Measurements from ENCODE around the gene TASL.

TASL gene, protein sequence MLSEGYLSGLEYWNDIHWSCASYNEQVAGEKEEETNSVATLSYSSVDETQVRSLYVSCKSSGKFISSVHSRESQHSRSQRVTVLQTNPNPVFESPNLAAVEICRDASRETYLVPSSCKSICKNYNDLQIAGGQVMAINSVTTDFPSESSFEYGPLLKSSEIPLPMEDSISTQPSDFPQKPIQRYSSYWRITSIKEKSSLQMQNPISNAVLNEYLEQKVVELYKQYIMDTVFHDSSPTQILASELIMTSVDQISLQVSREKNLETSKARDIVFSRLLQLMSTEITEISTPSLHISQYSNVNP

GRCh38 chrX:30577362-30577991 lies at the start of gene TASL:
TASL (minus strand) TSS chrX:30577766; CDS start chrX:30560355, 17,411 bp downstream.
- DNase-seq (ENCODE audit: low read depth): peak; percentile 92
- peak within 1 kb of the TSS; percentile 91 for H3K4me3 ChIP-seq (ENCODE audit: low read depth, low read length)
- TF ChIP-seq POLR2A (IDR thresholded peaks at IDR 0.05; ENCODE audit: extremely low read depth, insufficient read length): peak; percentile 37
- TF ChIP-seq, protein P1, sequence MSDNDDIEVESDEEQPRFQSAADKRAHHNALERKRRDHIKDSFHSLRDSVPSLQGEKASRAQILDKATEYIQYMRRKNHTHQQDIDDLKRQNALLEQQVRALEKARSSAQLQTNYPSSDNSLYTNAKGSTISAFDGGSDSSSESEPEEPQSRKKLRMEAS (IDR thresholded peaks at IDR 0.05; ENCODE audit: low read depth, low read length): no peak

- H3K4me3 ChIP-seq (ENCODE audit: low read depth, low read length): no peak overlapping the region
- DNase-seq (ENCODE audit: low read depth): no peak
- TF ChIP-seq POLR2A (IDR thresholded peaks at IDR 0.05; ENCODE audit: extremely low read depth, insufficient read length): no peak
- TF ChIP-seq, protein P1 (IDR thresholded peaks at IDR 0.05; ENCODE audit: low read depth, low read length): no peak
- TF ChIP-seq CTCF (IDR thresholded peaks at IDR 0.05; ENCODE audit: low read depth, low read length): no peak
- no peak for TF ChIP-seq MYC (IDR thresholded peaks at IDR 0.05; ENCODE audit: low read depth, low read length)
These were observed 48.8 kb upstream of the TASL start for GRCh38 chrX:30626402-30626801.

DNA sequence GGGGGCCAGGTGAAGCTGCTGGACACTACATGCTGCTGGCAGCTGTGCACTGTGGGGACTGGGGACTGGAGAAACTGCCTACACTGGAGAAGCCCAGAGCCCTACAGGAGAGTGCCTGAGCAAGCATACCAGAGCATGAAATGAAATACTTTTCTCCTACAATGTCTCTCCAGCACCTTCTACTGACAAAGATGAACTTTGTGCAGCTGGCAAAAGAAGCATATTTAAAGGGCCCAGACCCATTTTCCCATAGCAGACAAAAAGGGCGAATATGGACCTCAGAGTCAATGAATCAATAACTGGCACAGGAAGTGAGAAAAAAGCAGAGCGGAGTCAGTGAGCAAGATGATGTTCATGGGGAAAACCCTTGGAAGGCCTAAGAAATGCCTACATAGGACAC lies 44.8 kb upstream of the TASL start:
- TF ChIP-seq CTCF (IDR thresholded peaks at IDR 0.05; ENCODE audit: low read depth, low read length): no peak
- no peak for DNase-seq (ENCODE audit: low read depth)
- no peak overlapping the region for H3K4me3 ChIP-seq (ENCODE audit: low read depth, low read length)

DNA sequence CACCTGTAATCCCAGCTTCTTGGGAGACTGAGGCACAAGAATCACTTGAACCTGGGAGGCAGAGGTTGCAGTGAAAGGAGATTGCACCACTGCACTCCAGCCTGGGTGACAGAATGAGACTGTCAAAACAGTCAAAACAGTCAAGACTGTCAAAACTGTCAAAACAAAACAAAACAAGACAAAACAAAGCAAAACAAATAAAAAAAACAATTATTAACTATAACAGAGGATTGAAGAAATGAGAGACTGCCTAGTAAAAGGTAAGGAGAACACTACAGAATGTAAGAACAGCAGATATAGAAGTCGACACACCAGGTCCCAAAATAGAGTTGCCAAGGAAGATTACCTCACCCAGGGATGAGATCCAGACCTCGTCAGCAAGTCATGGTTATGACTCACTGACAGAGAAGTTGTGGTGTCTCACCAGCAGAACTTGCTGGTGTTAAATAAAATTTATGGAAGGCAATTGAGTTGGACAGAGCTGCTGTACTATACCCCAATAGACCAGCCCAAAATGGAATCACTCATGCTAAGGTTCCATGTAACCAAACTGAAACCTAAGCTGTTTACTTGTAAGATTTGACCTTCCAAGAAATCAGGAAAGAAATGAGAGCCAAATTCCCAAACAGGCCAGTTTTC lies 43.5 kb upstream of the TASL start:
- H3K4me3 ChIP-seq (ENCODE audit: low read depth, low read length): no peak overlapping the region
- no peak for TF ChIP-seq POLR2A (IDR thresholded peaks at IDR 0.05; ENCODE audit: extremely low read depth, insufficient read length)
- TF ChIP-seq CTCF (IDR thresholded peaks at IDR 0.05; ENCODE audit: low read depth, low read length): no peak
- TF ChIP-seq, protein P1 (IDR thresholded peaks at IDR 0.05; ENCODE audit: low read depth, low read length): no peak
- no peak for TF ChIP-seq MYC (IDR thresholded peaks at IDR 0.05; ENCODE audit: low read depth, low read length)
- DNase-seq (ENCODE audit: low read depth): peak; percentile 76

DNA sequence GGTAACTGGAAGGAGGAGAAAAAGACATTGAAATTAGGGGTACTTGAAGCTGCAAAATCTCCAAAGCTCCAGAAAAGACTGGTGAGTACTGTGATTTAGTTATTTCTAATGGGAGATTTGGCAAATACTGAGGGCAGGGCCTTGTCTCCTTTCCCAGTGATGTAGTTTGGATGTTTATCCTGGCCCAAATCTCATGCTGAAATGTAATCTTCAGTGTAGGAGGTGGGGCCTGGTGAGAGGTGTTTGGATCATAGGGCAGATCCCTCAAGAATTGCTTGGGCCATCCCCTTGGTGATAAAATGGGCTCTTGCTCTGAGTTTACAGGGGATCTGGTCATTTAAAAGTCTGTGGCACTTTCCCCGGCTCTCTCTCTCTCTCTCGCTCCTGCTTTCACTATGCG lies 42.6 kb upstream of the TASL start:
- no peak for DNase-seq (ENCODE audit: low read depth)
- no peak overlapping the region for H3K4me3 ChIP-seq (ENCODE audit: low read depth, low read length)
- no peak for TF ChIP-seq CTCF (IDR thresholded peaks at IDR 0.05; ENCODE audit: low read depth, low read length)
- TF ChIP-seq, protein P1 (IDR thresholded peaks at IDR 0.05; ENCODE audit: low read depth, low read length): no peak
- TF ChIP-seq POLR2A (IDR thresholded peaks at IDR 0.05; ENCODE audit: extremely low read depth, insufficient read length): no peak
- TF ChIP-seq MYC (IDR thresholded peaks at IDR 0.05; ENCODE audit: low read depth, low read length): no peak

- H3K4me3 ChIP-seq (ENCODE audit: low read depth, low read length): no peak overlapping the region
- peak; percentile 65 for DNase-seq (ENCODE audit: low read depth)
- TF ChIP-seq CTCF (IDR thresholded peaks at IDR 0.05; ENCODE audit: low read depth, low read length) (no peak), MYC (IDR thresholded peaks at IDR 0.05; ENCODE audit: low read depth, low read length) (no peak), POLR2A (IDR thresholded peaks at IDR 0.05; ENCODE audit: extremely low read depth, insufficient read length) (no peak)
These were observed 40.7 kb upstream of the TASL start for GRCh38 chrX:30618160-30618765.

All from NB4 (cell line).